Colonic mucosa (tissue), 4 donors: Measurements from ENCODE around the gene ATXN7. TPM values are rescaled to one million over a fixed set of nuclear protein-coding genes. Genes with fewer than 3 reads are reported as not detected.

Source experiments
- DNase-seq: peaks from one replicate; pipeline ENCODE4 v3.0.0-alpha.2; 2020
- H3K27ac ChIP-seq: fragments of 200-600 bp; one replicate; pipeline ENCODE4 v1.8.0; 2021
- H3K27me3 ChIP-seq: fragments of 200-600 bp; one replicate; pipeline ENCODE4 v1.8.0; 2021
- H3K36me3 ChIP-seq: fragments of 200-600 bp; one replicate; pipeline ENCODE4 v1.8.0; 2021
- H3K4me1 ChIP-seq: fragments of 200-600 bp; one replicate; pipeline ENCODE4 v1.8.0; 2021; ENCODE audit warnings: mild to moderate bottlenecking
- H3K4me3 ChIP-seq: fragments of 200-600 bp; one replicate; pipeline ENCODE4 v1.8.0; 2021
- H3K9ac ChIP-seq, 2 donors: one replicate each; pipeline ENCODE4 v1.7.0; 2013; ENCODE audit warnings: control low read depth in 2 of 2, low read depth in 2 of 2, low read length in 2 of 2
- H3K9me3 ChIP-seq: fragments of 200-600 bp; one replicate; pipeline ENCODE4 v1.8.0; 2021
- intact Hi-C: fragments of 100-400 bp; cut with DNase I; formaldehyde crosslinking; loops from one replicate; pipeline ENCODE4 v1.14.1; 2022
- total RNA-seq, 2 donors: library from RNA; stranded (reverse); fragmentation: NEBNext Ultra II Directional in 1 of 2; extraction: Animal tissue kit (Norgen Biotek cat#: 25700) in 1 of 2; gene quantifications; one replicate each; pipeline ENCODE4 v1.2.1, GENCODE V29; 2021
- TF ChIP-seq, protein P1 (sequence below): fragments of 200-600 bp; IDR thresholded peaks from one replicate; pipeline ENCODE4 v1.8.0; 2022; ENCODE audit warnings: antibody characterized with exemption, mild to moderate bottlenecking
- donor health status: healthy.
- donor health status: DM: no; HTN: no; CAD: no.
- donor health status: DM: no; HTN: no; CAD: no.

The ATXN7 gene
- total RNA-seq, 2 donors from 2014 or later: 22.9 to 31.6 TPM

- TF ChIP-seq, protein P1, sequence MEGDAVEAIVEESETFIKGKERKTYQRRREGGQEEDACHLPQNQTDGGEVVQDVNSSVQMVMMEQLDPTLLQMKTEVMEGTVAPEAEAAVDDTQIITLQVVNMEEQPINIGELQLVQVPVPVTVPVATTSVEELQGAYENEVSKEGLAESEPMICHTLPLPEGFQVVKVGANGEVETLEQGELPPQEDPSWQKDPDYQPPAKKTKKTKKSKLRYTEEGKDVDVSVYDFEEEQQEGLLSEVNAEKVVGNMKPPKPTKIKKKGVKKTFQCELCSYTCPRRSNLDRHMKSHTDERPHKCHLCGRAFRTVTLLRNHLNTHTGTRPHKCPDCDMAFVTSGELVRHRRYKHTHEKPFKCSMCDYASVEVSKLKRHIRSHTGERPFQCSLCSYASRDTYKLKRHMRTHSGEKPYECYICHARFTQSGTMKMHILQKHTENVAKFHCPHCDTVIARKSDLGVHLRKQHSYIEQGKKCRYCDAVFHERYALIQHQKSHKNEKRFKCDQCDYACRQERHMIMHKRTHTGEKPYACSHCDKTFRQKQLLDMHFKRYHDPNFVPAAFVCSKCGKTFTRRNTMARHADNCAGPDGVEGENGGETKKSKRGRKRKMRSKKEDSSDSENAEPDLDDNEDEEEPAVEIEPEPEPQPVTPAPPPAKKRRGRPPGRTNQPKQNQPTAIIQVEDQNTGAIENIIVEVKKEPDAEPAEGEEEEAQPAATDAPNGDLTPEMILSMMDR: no peak
- H3K4me1 ChIP-seq: no peaks in the 10 kb centered on the region
- no peak overlapping the region for H3K4me3 ChIP-seq
- H3K27ac ChIP-seq: no peak overlapping the region
- H3K36me3 ChIP-seq: no peaks in the 10 kb centered on the region
- DNase-seq: no peak
- no peaks in the 10 kb centered on the region for H3K9me3 ChIP-seq
- H3K27me3 ChIP-seq: peaks cover 3% of the 10 kb centered on the region
- H3K9ac ChIP-seq: no peak overlapping the region
- intact Hi-C loops: no loop called here
Measured at GRCh38 chr3:64029287-64029686, 165.6 kb downstream of the ATXN7 start.

DNA sequence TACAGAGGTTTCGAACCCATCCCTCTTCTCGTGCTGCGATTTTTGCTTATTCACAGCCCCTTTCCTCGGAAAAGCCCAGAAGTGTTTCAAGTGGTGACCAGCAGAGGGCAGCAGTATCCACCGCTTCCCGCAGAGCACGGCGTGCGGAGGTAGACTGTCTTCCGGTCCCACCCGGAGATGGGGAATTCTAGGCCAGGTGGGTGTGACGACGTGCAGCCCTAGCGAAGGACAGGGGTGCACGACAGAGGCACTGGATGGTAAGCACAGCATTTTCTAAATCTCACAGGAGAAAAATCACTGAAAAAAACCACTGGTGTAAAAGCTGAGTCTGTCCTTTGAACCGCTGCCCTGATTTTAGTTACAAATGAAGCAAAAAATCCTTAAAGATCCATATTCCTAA lies 167.1 kb downstream of the ATXN7 start:
- intact Hi-C loops: loop anchor here (2.0 to 5.0 kb wide), 3 partner anchors 137 to 452 kb away; no protein-coding TSS in a partner anchor
- H3K4me3 ChIP-seq: no peak overlapping the region

DNA sequence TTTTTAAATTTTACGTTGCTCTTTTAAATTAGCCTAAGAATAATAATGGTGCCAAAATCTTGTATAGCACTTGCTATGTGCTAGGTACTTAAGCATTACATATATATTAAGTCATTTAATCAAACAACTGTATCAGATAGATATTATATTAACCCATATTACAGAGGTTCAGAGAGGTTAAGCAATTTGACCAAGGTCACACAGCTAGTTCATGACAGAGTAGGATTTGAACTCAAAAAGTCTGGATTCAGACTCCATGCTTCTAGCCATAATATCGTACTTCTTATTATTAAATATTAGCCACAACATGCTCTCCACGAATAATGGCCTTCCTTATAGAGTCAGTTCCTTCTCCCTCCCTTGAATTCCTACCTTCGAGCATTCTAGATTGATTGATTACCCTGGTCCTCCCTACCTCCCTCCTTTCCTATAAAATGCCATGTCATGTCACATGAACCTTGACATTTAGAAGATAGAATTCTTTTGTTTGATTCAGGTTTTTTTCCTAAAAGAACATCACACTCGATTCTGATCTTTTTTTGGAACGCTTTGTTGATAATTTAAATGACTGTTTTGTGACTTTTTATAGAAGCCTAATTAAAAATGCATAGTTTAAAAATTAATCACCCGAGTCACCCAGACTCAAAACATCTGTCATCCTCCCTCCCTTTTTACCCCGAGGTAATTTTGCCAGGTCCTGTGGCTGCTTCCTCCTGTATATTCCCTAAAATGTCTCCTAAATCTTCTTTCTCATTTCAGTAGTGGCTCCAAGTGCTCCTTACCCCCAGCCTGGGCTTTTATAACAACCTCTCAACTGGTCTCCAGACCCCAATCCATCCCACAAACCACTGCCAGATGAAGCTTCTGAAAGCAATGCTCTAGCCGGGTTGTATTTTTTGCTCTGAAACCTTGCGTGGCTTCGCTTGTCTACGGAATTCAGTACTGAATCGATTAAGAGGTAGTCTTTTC lies 168.2 kb downstream of the ATXN7 start:
- Histone ChIP-seq H3K4me3 (no peak overlapping the region), H3K9ac (no peak overlapping the region), H3K9me3 (no peaks in the 10 kb centered on the region), H3K4me1 (no peaks in the 10 kb centered on the region), H3K36me3 (no peaks in the 10 kb centered on the region), H3K27ac (no peak overlapping the region), H3K27me3 (peaks cover 3% of the 10 kb centered on the region)
- TF ChIP-seq, protein P1: no peak
- no peak for DNase-seq
- intact Hi-C loops: loop anchor here (2.0 to 5.0 kb wide), 3 partner anchors 135 to 450 kb away; no protein-coding TSS in a partner anchor

More for the DNA sequence above, 167.1 kb downstream of the ATXN7 start:
- H3K9me3 ChIP-seq: no peaks in the 10 kb centered on the region
- no peak overlapping the region for H3K27ac ChIP-seq
- no peak overlapping the region for H3K9ac ChIP-seq
- peak; percentile 75 for DNase-seq
- no peaks in the 10 kb centered on the region for H3K36me3 ChIP-seq
- peaks cover 3% of the 10 kb centered on the region for H3K27me3 ChIP-seq
- TF ChIP-seq, protein P1: peak; percentile 82
- no peaks in the 10 kb centered on the region for H3K4me1 ChIP-seq

GRCh38 chr3:64033069-64033468 lies 169.4 kb downstream of the ATXN7 start:
- H3K27ac ChIP-seq: no peak overlapping the region
- no peak overlapping the region for H3K9ac ChIP-seq
- TF ChIP-seq, protein P1: no peak
- no peak for DNase-seq
- peaks cover 3% of the 10 kb centered on the region for H3K27me3 ChIP-seq
- no peaks in the 10 kb centered on the region for H3K4me1 ChIP-seq
- intact Hi-C loops: loop anchor here (5.0 kb wide), 2 partner anchors 134 to 449 kb away; no protein-coding TSS in a partner anchor
- no peaks in the 10 kb centered on the region for H3K9me3 ChIP-seq
- H3K4me3 ChIP-seq: no peak overlapping the region
- H3K36me3 ChIP-seq: no peaks in the 10 kb centered on the region

DNA sequence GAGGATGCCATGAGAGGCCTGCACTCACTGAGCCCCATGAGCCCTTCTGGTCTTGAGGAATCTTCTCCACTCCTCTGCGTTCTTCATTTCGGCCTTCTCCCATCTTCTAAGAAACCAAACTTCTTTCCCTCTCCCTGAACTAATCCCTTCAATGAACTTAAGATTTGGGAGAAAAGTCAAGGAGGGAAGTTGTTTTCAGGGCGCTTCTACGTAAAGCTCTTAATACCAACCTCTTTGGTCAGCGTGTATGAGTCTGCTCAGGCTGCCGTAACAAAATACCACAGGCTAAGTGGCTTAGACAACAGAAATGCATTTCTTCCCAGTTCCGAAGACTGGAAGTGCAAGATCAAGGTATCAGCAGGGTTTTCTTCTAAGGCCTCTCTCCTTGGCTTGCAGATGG lies 173.4 kb downstream of the ATXN7 start:
- Histone ChIP-seq H3K9me3 (no peaks in the 10 kb centered on the region), H3K4me1 (no peaks in the 10 kb centered on the region), H3K27ac (no peak overlapping the region), H3K4me3 (no peak overlapping the region), H3K27me3 (no peaks in the 10 kb centered on the region), H3K36me3 (no peaks in the 10 kb centered on the region), H3K9ac (no peak overlapping the region)
- intact Hi-C loops: no loop called here
- TF ChIP-seq, protein P1: no peak
- DNase-seq: no peak
